Keratinocyte (primary cell): ENCODE data around the gene PKNOX2. TPM values are rescaled to one million over a fixed set of nuclear protein-coding genes. Genes with fewer than 3 reads are reported as not detected.

Experiments used
- DNase-seq: peaks from one replicate; pipeline ENCODE4 v3.0.0-alpha.2; 2011; ENCODE audit warnings: low read depth, missing footprints, low spot score
- FAIRE-seq: peaks from 2 replicates; lab custom pipeline; 2011; peaks lifted over from hg19 to GRCh38; lab: Jason Lieb, UNC
- H2AFZ ChIP-seq: 2 replicates; pipeline ENCODE4 v1.6.0; 2012; ENCODE audit warnings: low read length, control low read depth, inconsistent platforms; ENCODE audit not compliant: control insufficient read depth
- H3K27ac ChIP-seq: 2 replicates; pipeline ENCODE4 v1.5.1; 2011; ENCODE audit warnings: low read length; ENCODE audit not compliant: control insufficient read depth, insufficient read depth
- H3K27me3 ChIP-seq: 3 replicates; pipeline ENCODE4 v1.6.0; 2011; ENCODE audit warnings: low read length; ENCODE audit not compliant: control insufficient read depth, insufficient read depth; ENCODE audit errors: extremely low read depth
- H3K36me3 ChIP-seq, 2 experiments: 2 replicates in 1 of 2; 3 replicates in 1 of 2; pipeline ENCODE4 v1.5.1; 2011; ENCODE audit warnings: low read length in 2 of 2, mild to moderate bottlenecking in 1 of 2; ENCODE audit not compliant: control insufficient read depth in 2 of 2, insufficient read depth in 2 of 2; ENCODE audit errors: extremely low read depth in 1 of 2
- H3K4me1 ChIP-seq: 3 replicates; pipeline ENCODE4 v1.5.1; 2011; ENCODE audit warnings: low read length; ENCODE audit not compliant: control insufficient read depth, insufficient read depth; ENCODE audit errors: extremely low read depth
- H3K4me2 ChIP-seq: 3 replicates; pipeline ENCODE4 v1.6.0; 2011; ENCODE audit warnings: low read depth, low read length; ENCODE audit not compliant: control insufficient read depth, insufficient read depth; ENCODE audit errors: extremely low read depth
- H3K4me3 ChIP-seq, 3 experiments: fragments of 200-600 bp in 1 of 3; sonication (generic) in 1 of 3; 2 replicates in 2 of 3; 3 replicates in 1 of 3; pipeline ENCODE4 v1.5.1; 2011 to 2016; ENCODE audit warnings: low read length in 3 of 3, mild to moderate bottlenecking in 3 of 3, control low read depth in 2 of 3, inconsistent platforms in 1 of 3, low read depth in 1 of 3, mixed read lengths in 1 of 3, mixed run types in 1 of 3, moderate library complexity in 1 of 3; ENCODE audit not compliant: control insufficient read depth in 2 of 3, insufficient read depth in 2 of 3; ENCODE audit errors: extremely low read depth in 1 of 3
- H3K79me2 ChIP-seq: 2 replicates; pipeline ENCODE4 v1.6.0; 2012; ENCODE audit warnings: low read length; ENCODE audit not compliant: control insufficient read depth, insufficient read depth
- H3K9ac ChIP-seq: 3 replicates; pipeline ENCODE4 v1.6.0; 2011; ENCODE audit warnings: low read length; ENCODE audit not compliant: control insufficient read depth, insufficient read depth; ENCODE audit errors: extremely low read depth
- H3K9me1 ChIP-seq: 3 replicates; pipeline ENCODE4 v1.6.0; 2011; ENCODE audit warnings: low read length; ENCODE audit not compliant: control insufficient read depth, insufficient read depth; ENCODE audit errors: extremely low read depth
- H3K9me3 ChIP-seq: 2 replicates; pipeline ENCODE4 v1.5.1; 2012; ENCODE audit warnings: low read depth, low read length; ENCODE audit not compliant: control insufficient read depth
- H4K20me1 ChIP-seq: 3 replicates; pipeline ENCODE4 v1.6.0; 2011; ENCODE audit warnings: low read length; ENCODE audit not compliant: control insufficient read depth, insufficient read depth; ENCODE audit errors: extremely low read depth
- CTCF ChIP-seq, 3 experiments: IDR thresholded peaks in 1 of 3; conservative IDR thresholded peaks in 1 of 3; optimal IDR thresholded peaks in 1 of 3; 2 replicates in 2 of 3; 3 replicates in 1 of 3; pipeline versions ENCODE3 to v1.5.1; 2011; ENCODE audit warnings: low read length in 3 of 3, mild to moderate bottlenecking in 3 of 3, moderate library complexity in 2 of 3, control low read depth in 1 of 3, inconsistent platforms in 1 of 3; ENCODE audit not compliant: insufficient read depth in 2 of 3; ENCODE audit errors: extremely low read depth in 1 of 3
- EZH2 ChIP-seq: IDR thresholded peaks from one replicate; pipeline ENCODE4 v1.6.1; 2012; ENCODE audit warnings: inconsistent platforms, mild to moderate bottlenecking, low read length, moderate library complexity
- dilution Hi-C: fragments of 300-500 bp; cut with MboI; formaldehyde crosslinking; loops from one replicate; pipeline ENCODE4 v1.7.0; 2020; ENCODE audit warnings: low sequenced_read_pairs; ENCODE audit not compliant: extremely low pct_ligation_motif_present
- polyA plus RNA-seq, 5 experiments: library from polyadenylated mRNA; depleted of rRNA in 3 of 5; stranded (reverse) in 3 of 5; stranded (forward) in 1 of 5; unstranded in 1 of 5; fragments of >200 nt; gene quantifications; 1 replicate in 1 of 5; 2 replicates in 3 of 5; 3 replicates in 1 of 5; pipeline versions ENCODE4 v1.2.1 to v1.2.3, GENCODE V29; 2011 to 2012; ENCODE audit warnings: missing spikeins in 2 of 5, low read depth in 1 of 5, low replicate concordance in 1 of 5

PKNOX2 gene
- polyA plus RNA-seq, 1 donor (not counting 4 experiments of a cell fraction or from before 2014, with no cell fraction given): 0.05 TPM

GRCh38 chr11:125141178-125141577 is 23.4 kb upstream of the PKNOX2 start:
- no peak for TF ChIP-seq EZH2
- TF ChIP-seq CTCF (optimal IDR thresholded peaks at IDR 0.05 in 1 of 3, IDR thresholded peaks at IDR 0.05 in 1 of 3, conservative IDR thresholded peaks at IDR 0.05 in 1 of 3; ENCODE audit: extremely low read depth in 1 of 3, insufficient read depth in 2 of 3, low read length in 3 of 3): no peak
- no peaks in the 10 kb centered on the region for H3K4me1 ChIP-seq
- no peaks in the 10 kb centered on the region for H3K9me3 ChIP-seq
- no peak for FAIRE-seq
- no peak for DNase-seq
- no peak overlapping the region for H3K4me3 ChIP-seq
- H3K9ac ChIP-seq: no peak overlapping the region
- dilution Hi-C loops: no loop called here
- peaks cover 9% of the 10 kb centered on the region for H3K27me3 ChIP-seq
- no peaks in the 10 kb centered on the region for H3K36me3 ChIP-seq
- no peaks in the 10 kb centered on the region for H4K20me1 ChIP-seq
- no peaks in the 10 kb centered on the region for H3K79me2 ChIP-seq
- no peak overlapping the region for H2AFZ ChIP-seq
- H3K9me1 ChIP-seq: no peaks in the 10 kb centered on the region
- H3K4me2 ChIP-seq: no peak overlapping the region
- H3K27ac ChIP-seq: no peak overlapping the region

- no peaks in the 10 kb centered on the region for H4K20me1 ChIP-seq
- H2AFZ ChIP-seq: no peak overlapping the region
- DNase-seq: no peak
- H3K4me3 ChIP-seq: no peak overlapping the region
- no peaks in the 10 kb centered on the region for H3K79me2 ChIP-seq
- no peaks in the 10 kb centered on the region for H3K4me1 ChIP-seq
- dilution Hi-C loops: no loop called here
- H3K27me3 ChIP-seq: peaks cover 7% of the 10 kb centered on the region
- H3K36me3 ChIP-seq: no peaks in the 10 kb centered on the region
- TF ChIP-seq EZH2: no peak
- TF ChIP-seq CTCF (optimal IDR thresholded peaks at IDR 0.05 in 1 of 3, IDR thresholded peaks at IDR 0.05 in 1 of 3, conservative IDR thresholded peaks at IDR 0.05 in 1 of 3; ENCODE audit: extremely low read depth in 1 of 3, insufficient read depth in 2 of 3, low read length in 3 of 3): peak; percentile 93 to 97 (median 95)
- no peak overlapping the region for H3K27ac ChIP-seq
- no peak overlapping the region for H3K9ac ChIP-seq
- H3K9me1 ChIP-seq: no peaks in the 10 kb centered on the region
- no peak for FAIRE-seq
- H3K4me2 ChIP-seq: no peak overlapping the region
- H3K9me3 ChIP-seq: no peaks in the 10 kb centered on the region
Measured at GRCh38 chr11:125141686-125142535, 22.6 kb upstream of the PKNOX2 start.
